Spleen (tissue), 11 donors: ENCODE data around the gene TRPV5. TPM values are rescaled to one million over a fixed set of nuclear protein-coding genes. Genes with fewer than 3 reads are reported as not detected.

Experiments
- DNase-seq: peaks from one replicate; pipeline ENCODE4 v3.0.0-alpha.2; 2020
- H3K27ac ChIP-seq, 8 donors: fragments of 200-600 bp; sonication (generic) in 7 of 8; 1 replicate in 4 of 8; 2 replicates in 4 of 8; pipeline versions ENCODE4 v1.5.0 to v1.8.0; 2016 to 2021; ENCODE audit warnings: inconsistent platforms in 4 of 8, mild to moderate bottlenecking in 4 of 8, moderate library complexity in 1 of 8
- H3K27me3 ChIP-seq, 7 donors: fragments of 200-600 bp; sonication (generic) in 6 of 7; replicated peaks in 1 of 7; 1 replicate in 4 of 7; 2 replicates in 3 of 7; pipeline versions ENCODE4 v1.5.0 to v1.8.0; 2016 to 2021; ENCODE audit warnings: inconsistent platforms in 3 of 7, mild to moderate bottlenecking in 1 of 7
- H3K36me3 ChIP-seq, 6 donors: fragments of 200-600 bp; sonication (generic) in 5 of 6; 1 replicate in 4 of 6; 2 replicates in 2 of 6; pipeline versions ENCODE4 v1.5.0 to v1.8.0; 2016 to 2021; ENCODE audit warnings: inconsistent platforms in 2 of 6
- H3K4me1 ChIP-seq, 6 donors: fragments of 200-600 bp; sonication (generic) in 5 of 6; 1 replicate in 3 of 6; 2 replicates in 3 of 6; pipeline versions ENCODE4 v1.5.0 to v1.8.0; 2016 to 2021; ENCODE audit warnings: inconsistent platforms in 3 of 6
- H3K4me3 ChIP-seq, 8 donors: fragments of 200-600 bp; sonication (generic) in 7 of 8; 1 replicate in 4 of 8; 2 replicates in 4 of 8; pipeline versions ENCODE4 v1.5.0 to v1.8.0; 2016 to 2021; ENCODE audit warnings: inconsistent platforms in 4 of 8, mild to moderate bottlenecking in 4 of 8, moderate library complexity in 2 of 8
- H3K9me3 ChIP-seq, 8 donors: fragments of 200-600 bp; sonication (generic) in 7 of 8; 1 replicate in 4 of 8; 2 replicates in 4 of 8; pipeline versions ENCODE4 v1.5.0 to v1.8.0; 2016 to 2021; ENCODE audit warnings: inconsistent platforms in 4 of 8
- POLR2A ChIP-seq, 3 donors: fragments of 450-650 bp; IDR thresholded peaks; one replicate each; pipeline ENCODE4 v1.5.1; 2017; ENCODE audit warnings: antibody characterized with exemption in 3 of 3, mild to moderate bottlenecking in 1 of 3
- POLR2AphosphoS5 ChIP-seq, 3 donors: sonication (generic); formaldehyde crosslinking; IDR thresholded peaks; one replicate each; pipeline ENCODE4 v1.5.1; 2017; ENCODE audit warnings: antibody characterized with exemption in 3 of 3
- WGBS, 5 donors: extraction: QIAGEN DNeasy Blood & Tissue Kit in 3 of 5; methylation state at CpG; one replicate each; pipeline versions ENCODE4 v1.1.5 to v1.1.7; 2013 to 2018; 5-methylcytosine and 5-hydroxymethylcytosine counted together
- intact Hi-C: fragments of 100-400 bp; cut with DNase I; formaldehyde crosslinking; loops from one replicate; pipeline ENCODE4 v1.15.0; 2023; ENCODE audit warnings: low total_unique reads
- polyA plus RNA-seq, 3 donors: library from polyadenylated mRNA; stranded (reverse); fragments of 200-250 nt; gene quantifications; one replicate each; pipeline ENCODE4 v1.2.1, GENCODE V29; 2013
- total RNA-seq, 7 donors: library from RNA; depleted of rRNA in 3 of 7; stranded (reverse); fragments of >200 nt in 3 of 7; fragmentation: NEBNext Ultra II Directional in 4 of 7; extraction: Animal tissue kit (Norgen Biotek cat#: 25700) in 4 of 7; gene quantifications; one replicate each; pipeline versions ENCODE4 v1.1.0 to v1.2.1, GENCODE V29; 2016 to 2021
- TF ChIP-seq, protein P1 (sequence below), 11 experiments: fragments of 200-600 bp in 7 of 11; fragments of 450-650 bp in 4 of 11; sonication (generic) in 4 of 11; IDR thresholded peaks in 8 of 11; conservative IDR thresholded peaks in 3 of 11; 1 replicate in 7 of 11; 2 replicates in 4 of 11; pipeline versions ENCODE4 v1.4.0 to v1.8.0; 2016 to 2021; ENCODE audit warnings: antibody characterized with exemption in 11 of 11, inconsistent platforms in 4 of 11, mild to moderate bottlenecking in 1 of 11
- donor health status: healthy with polysubstance abuse.
- donor health status: DM: no; HTN: no; CAD: no; lungs with moderate emphysema.
- donor health status: DM: no; HTN: no; CAD: no.
- donor health status: Bipolar disorder and iron deficiency.
- donor health status: healthy.
- donor health status: DM: no; HTN: no; CAD: no.
- donor health status: DM: yes; HTN: yes; CAD: no.

The TRPV5 gene
- total and polyA plus RNA-seq, 10 donors = 0.02 to 0.20 (median 0.03) TPM; not detected in 7

- intact Hi-C loops = no loop called here
- H3K27me3 ChIP-seq = peaks cover 0 to 4% (median 0%) of the 10 kb centered on the region in 7 donors
- H3K36me3 ChIP-seq = peaks cover 0 to 48% (median 6%) of the 10 kb centered on the region in 6 donors
- no peak overlapping the region for H3K4me3 ChIP-seq
- 74 to 97% (median 87%) methylated on average over 15 of the region's 15 CpGs for WGBS, 5 donors
- no peaks in the 10 kb centered on the region for H3K4me1 ChIP-seq
- H3K9me3 ChIP-seq = peaks cover 0 to 4% (median 0%) of the 10 kb centered on the region in 8 donors
- H3K27ac ChIP-seq = no peak overlapping the region
- DNase-seq = no peak
- TF ChIP-seq, protein P1, sequence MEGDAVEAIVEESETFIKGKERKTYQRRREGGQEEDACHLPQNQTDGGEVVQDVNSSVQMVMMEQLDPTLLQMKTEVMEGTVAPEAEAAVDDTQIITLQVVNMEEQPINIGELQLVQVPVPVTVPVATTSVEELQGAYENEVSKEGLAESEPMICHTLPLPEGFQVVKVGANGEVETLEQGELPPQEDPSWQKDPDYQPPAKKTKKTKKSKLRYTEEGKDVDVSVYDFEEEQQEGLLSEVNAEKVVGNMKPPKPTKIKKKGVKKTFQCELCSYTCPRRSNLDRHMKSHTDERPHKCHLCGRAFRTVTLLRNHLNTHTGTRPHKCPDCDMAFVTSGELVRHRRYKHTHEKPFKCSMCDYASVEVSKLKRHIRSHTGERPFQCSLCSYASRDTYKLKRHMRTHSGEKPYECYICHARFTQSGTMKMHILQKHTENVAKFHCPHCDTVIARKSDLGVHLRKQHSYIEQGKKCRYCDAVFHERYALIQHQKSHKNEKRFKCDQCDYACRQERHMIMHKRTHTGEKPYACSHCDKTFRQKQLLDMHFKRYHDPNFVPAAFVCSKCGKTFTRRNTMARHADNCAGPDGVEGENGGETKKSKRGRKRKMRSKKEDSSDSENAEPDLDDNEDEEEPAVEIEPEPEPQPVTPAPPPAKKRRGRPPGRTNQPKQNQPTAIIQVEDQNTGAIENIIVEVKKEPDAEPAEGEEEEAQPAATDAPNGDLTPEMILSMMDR (IDR thresholded peaks at IDR 0.05 in 8 of 11, conservative IDR thresholded peaks at IDR 0.05 in 3 of 11) = no peak
- no peak for TF ChIP-seq POLR2AphosphoS5 (IDR thresholded peaks at IDR 0.05)
- TF ChIP-seq POLR2A (IDR thresholded peaks at IDR 0.05) = no peak
Observed at GRCh38 chr7:142872106-142872675, 61.4 kb downstream of the TRPV5 start.

- intact Hi-C loops = no loop called here
- no peaks in the 10 kb centered on the region for H3K27me3 ChIP-seq
- DNase-seq = no peak
- WGBS, 5 donors = 88 to 94% (median 91%) methylated on average over 23 of the region's 23 CpGs
- TF ChIP-seq POLR2AphosphoS5 (IDR thresholded peaks at IDR 0.05) = no peak
- TF ChIP-seq, protein P1 (IDR thresholded peaks at IDR 0.05 in 8 of 11, conservative IDR thresholded peaks at IDR 0.05 in 3 of 11) = no peak
- TF ChIP-seq POLR2A (IDR thresholded peaks at IDR 0.05) = no peak
- peaks cover 0 to 4% (median 0%) of the 10 kb centered on the region in 8 donors for H3K9me3 ChIP-seq
- no peaks in the 10 kb centered on the region for H3K4me1 ChIP-seq
- no peak overlapping the region for H3K27ac ChIP-seq
- no peak overlapping the region for H3K4me3 ChIP-seq
- H3K36me3 ChIP-seq = peaks cover 0 to 48% (median 6%) of the 10 kb centered on the region in 6 donors
Observed at GRCh38 chr7:142871260-142872105, 62.1 kb downstream of the TRPV5 start.

DNA sequence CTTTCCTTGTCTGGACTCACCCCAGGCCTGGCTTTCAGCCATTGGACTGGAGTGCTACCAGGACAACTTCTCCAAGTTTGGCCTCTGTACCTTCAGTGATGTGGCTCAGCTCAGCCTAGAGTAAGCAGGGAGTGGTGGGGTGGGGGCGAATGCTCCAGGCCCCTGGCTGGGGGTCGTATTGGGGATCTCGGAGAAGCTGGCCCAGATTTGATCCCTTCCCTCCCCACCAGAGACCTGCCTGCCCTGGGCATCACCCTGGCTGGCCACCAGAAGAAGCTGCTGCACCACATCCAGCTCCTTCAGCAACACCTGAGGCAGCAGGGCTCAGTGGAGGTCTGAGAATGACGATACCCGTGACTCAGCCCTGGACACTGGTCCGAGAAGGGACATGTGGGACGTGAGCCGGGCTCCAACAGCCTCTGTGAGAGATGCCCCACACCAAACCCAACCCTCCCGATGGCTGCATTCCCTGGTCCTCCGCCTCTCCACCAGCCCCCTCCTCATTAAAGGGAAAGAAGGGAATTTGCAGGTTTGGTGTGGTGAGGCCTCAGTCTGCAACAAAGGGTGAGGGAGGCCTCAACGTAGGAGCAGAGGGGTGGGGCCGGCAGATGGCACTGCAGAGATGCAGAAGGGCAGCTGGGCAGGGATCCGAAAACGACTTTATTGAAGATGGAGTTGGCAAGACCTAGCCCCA is 62.8 kb downstream of the TRPV5 start:
- H3K36me3 ChIP-seq = peaks cover 0 to 48% (median 6%) of the 10 kb centered on the region in 6 donors
- no peak for DNase-seq
- H3K4me1 ChIP-seq = no peaks in the 10 kb centered on the region
- no peak overlapping the region for H3K27ac ChIP-seq
- WGBS, 5 donors = 89 to 95% (median 92%) methylated on average over 7 to 14 of the region's 14 CpGs
- no peak overlapping the region for H3K4me3 ChIP-seq
- TF ChIP-seq, protein P1 (IDR thresholded peaks at IDR 0.05 in 8 of 11, conservative IDR thresholded peaks at IDR 0.05 in 3 of 11) = no peak
- no peak for TF ChIP-seq POLR2A (IDR thresholded peaks at IDR 0.05)
- TF ChIP-seq POLR2AphosphoS5 (IDR thresholded peaks at IDR 0.05) = no peak
- H3K27me3 ChIP-seq = no peaks in the 10 kb centered on the region
- intact Hi-C loops = no loop called here
- H3K9me3 ChIP-seq = peaks cover 0 to 4% (median 0%) of the 10 kb centered on the region in 8 donors
